BLaER1 treated with 17β-estradiol and CSF1 and Interleukin-3, amounts not matched to agents 10 nM and 100 nM (cell line): ENCODE measurements around the gene C1orf198.

Experiments
- H3K27ac ChIP-seq, 11 experiments: shearing (Covaris generic); formaldehyde crosslinking; 2 replicates each; pipeline ENCODE4 v1.8.1; 2022
- H3K27me3 ChIP-seq, 11 experiments: shearing (Covaris generic); formaldehyde crosslinking; 2 replicates each; pipeline ENCODE4 v1.8.1; 2022
- H3K36me3 ChIP-seq, 11 experiments: shearing (Covaris generic); formaldehyde crosslinking; 2 replicates each; pipeline ENCODE4 v1.8.1; 2022
- H3K4me1 ChIP-seq, 10 experiments: shearing (Covaris generic); formaldehyde crosslinking; 2 replicates each; pipeline ENCODE4 v1.8.1; 2022
- H3K4me2 ChIP-seq, 11 experiments: shearing (Covaris generic); formaldehyde crosslinking; 2 replicates each; pipeline ENCODE4 v1.8.1; 2022
- H3K4me3 ChIP-seq, 10 experiments: shearing (Covaris generic); formaldehyde crosslinking; 2 replicates each; pipeline ENCODE4 v1.8.1; 2022
- H3K9ac ChIP-seq, 11 experiments: shearing (Covaris generic); formaldehyde crosslinking; 2 replicates each; pipeline ENCODE4 v1.8.1; 2022
- H3K9me3 ChIP-seq, 11 experiments: shearing (Covaris generic); formaldehyde crosslinking; replicated peaks in 1 of 11; 2 replicates each; pipeline ENCODE4 v1.8.1; 2022
- H4K20me1 ChIP-seq, 11 experiments: shearing (Covaris generic); formaldehyde crosslinking; 2 replicates each; pipeline ENCODE4 v1.8.1; 2022
- Cebpa-rat ChIP-seq, 11 experiments: shearing (Covaris generic); IDR thresholded peaks; 2 replicates each; pipeline ENCODE4 v1.8.1; 2022

Gene C1orf198

DNA sequence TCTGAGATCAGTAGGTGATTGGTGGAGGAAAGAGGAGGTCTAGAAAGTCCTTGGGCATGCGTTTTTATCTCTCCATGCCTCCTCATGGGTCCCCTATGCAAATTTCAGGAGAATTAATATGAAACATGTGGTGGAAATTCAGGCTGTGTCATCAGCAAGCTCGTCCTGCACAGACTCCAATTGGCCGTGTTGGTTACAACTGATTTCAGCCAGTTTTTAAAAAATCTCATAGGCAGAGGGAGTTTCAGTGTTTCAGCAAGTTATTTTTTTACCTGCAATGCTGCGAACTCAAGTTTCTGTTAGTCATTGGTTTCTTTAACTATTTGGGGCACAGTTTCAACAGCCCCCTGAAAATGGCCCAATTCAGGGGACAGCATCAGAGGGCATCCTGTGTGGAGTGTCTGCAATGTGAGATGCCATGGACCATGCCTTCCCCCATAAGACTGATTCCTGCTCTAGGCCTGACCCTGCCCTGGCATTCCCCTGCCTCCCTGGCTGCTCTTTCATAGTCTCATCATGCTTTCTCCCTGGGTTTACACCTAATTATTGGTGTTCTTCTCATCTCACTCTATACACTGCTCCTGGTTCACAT, 59.9 kb downstream of the C1orf198 start:
- Histone ChIP-seq H3K36me3 (peaks cover 0 to 4% (median 0%) of the 10 kb centered on the region in 11 experiments; a peak in 1 of 22 replicates), H3K27ac (no peak overlapping the region), H3K4me3 (no peak overlapping the region), H4K20me1 (no peaks in the 10 kb centered on the region), H3K4me1 (peaks cover 0 to 4% (median 0%) of the 10 kb centered on the region in 10 experiments; a peak in 1 of 20 replicates), H3K9ac (no peak overlapping the region), H3K4me2 (no peak overlapping the region), H3K9me3 (peaks cover 21 to 42% (median 35%) of the 10 kb centered on the region in 11 experiments), H3K27me3 (no peaks in the 10 kb centered on the region)
- no peak for TF ChIP-seq Cebpa-rat (IDR thresholded peaks at IDR 0.05)

DNA sequence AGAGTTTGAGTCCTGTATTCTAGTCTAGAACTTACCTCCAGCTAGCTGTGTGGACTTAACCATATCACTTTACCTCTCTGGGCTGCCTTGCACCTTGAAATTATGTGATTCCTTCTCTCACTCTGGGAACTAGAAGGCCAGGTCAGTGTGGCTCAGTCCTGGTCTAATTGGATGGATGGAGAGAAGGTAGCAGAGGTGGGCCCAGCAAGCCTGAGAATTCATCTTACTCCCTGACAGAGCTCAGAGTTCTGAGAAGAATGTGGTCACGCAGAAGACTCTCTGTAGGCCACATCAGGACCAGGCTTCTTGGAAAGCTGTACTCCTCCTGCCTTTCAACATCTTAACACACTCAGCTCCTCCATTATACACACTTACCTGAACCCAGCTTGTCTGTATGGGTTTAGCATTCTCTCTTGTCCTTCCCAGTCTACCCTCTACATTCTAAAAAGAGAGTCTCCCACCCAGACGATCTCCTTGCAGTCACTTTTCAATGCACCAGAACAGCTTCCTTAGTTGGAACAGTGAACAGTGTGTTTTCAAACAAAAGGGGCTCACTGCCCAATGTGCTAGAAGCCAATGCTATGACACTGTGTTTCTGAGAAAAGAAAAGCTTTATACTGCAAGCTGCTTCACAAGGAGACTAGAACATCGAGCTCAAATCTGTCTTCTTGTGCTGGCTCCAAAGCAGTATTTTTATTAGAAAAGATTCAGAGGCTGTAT, 60.6 kb downstream of the C1orf198 start:
- H3K9ac ChIP-seq = no peak overlapping the region
- H3K4me1 ChIP-seq = peaks cover 0 to 4% (median 0%) of the 10 kb centered on the region in 10 experiments; a peak in 1 of 20 replicates
- H4K20me1 ChIP-seq = no peaks in the 10 kb centered on the region
- no peaks in the 10 kb centered on the region for H3K27me3 ChIP-seq
- H3K4me3 ChIP-seq = no peak overlapping the region
- H3K27ac ChIP-seq = no peak overlapping the region
- H3K4me2 ChIP-seq = no peak overlapping the region
- peaks cover 0 to 4% (median 0%) of the 10 kb centered on the region in 11 experiments; a peak in 1 of 22 replicates for H3K36me3 ChIP-seq
- H3K9me3 ChIP-seq = peaks cover 14 to 36% (median 29%) of the 10 kb centered on the region in 11 experiments
- TF ChIP-seq Cebpa-rat (IDR thresholded peaks at IDR 0.05) = no peak

DNA sequence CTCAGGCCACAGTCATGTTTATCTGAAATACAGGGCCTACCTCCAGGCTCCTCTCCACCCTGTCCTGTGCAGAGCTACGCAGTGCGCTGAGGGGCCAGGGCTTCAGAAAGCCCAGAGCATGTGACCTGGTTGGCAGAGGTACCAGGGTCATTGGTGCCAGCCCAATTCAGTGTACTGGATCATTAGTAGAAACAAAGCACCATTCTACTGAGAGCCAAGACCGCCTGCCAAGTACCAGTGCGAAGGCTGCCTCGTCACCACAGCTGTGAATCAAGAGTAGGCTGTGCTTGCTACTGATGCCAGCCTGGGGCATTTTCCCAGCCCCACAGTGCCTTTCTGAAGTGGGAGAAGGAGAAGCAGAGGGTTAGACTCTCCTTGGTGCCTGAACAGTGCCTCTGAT, 61.3 kb downstream of the C1orf198 start:
- H3K27me3 ChIP-seq = no peaks in the 10 kb centered on the region
- TF ChIP-seq Cebpa-rat (IDR thresholded peaks at IDR 0.05) = no peak
- no peak overlapping the region for H3K9ac ChIP-seq
- H3K36me3 ChIP-seq = peaks cover 0 to 4% (median 0%) of the 10 kb centered on the region in 11 experiments; a peak in 1 of 22 replicates
- no peak overlapping the region for H3K27ac ChIP-seq
- H4K20me1 ChIP-seq = no peaks in the 10 kb centered on the region
- H3K4me3 ChIP-seq = no peak overlapping the region
- peaks cover 0 to 4% (median 0%) of the 10 kb centered on the region in 10 experiments; a peak in 1 of 20 replicates for H3K4me1 ChIP-seq
- H3K9me3 ChIP-seq = peaks cover 7 to 29% (median 22%) of the 10 kb centered on the region in 11 experiments
- no peak overlapping the region for H3K4me2 ChIP-seq

DNA sequence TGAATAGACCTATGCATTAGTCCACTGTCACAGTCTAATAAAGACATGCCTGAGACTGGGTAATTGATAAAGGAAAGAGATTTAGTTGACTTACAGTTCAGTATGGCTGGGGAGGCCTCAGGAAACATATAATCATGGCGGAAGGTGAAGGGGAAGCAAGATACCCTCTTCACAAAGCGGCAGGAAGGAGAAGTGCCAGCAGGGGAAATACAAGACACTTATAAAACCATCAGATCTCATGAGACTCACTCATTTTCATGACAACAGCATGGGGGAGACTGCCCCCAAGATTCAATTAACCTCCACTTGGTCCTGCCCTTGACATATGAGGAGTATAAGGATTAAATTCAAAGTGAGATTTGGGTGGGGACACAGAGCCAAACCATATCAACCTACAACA, 61.8 kb downstream of the C1orf198 start:
- Histone ChIP-seq H3K4me1 (peaks cover 0 to 4% (median 0%) of the 10 kb centered on the region in 10 experiments; a peak in 1 of 20 replicates), H3K27ac (no peak overlapping the region), H3K4me2 (no peak overlapping the region), H4K20me1 (no peaks in the 10 kb centered on the region), H3K27me3 (no peaks in the 10 kb centered on the region), H3K36me3 (0 out of 22 replicates have a peak, but pooled peaks cover 0 to 4% (median 0%) of the 10 kb centered on the region in 11 experiments), H3K9ac (no peak overlapping the region), H3K9me3 (peaks cover 3 to 24% (median 17%) of the 10 kb centered on the region in 11 experiments; a peak in 20 of 22 replicates), H3K4me3 (no peak overlapping the region)
- TF ChIP-seq Cebpa-rat (IDR thresholded peaks at IDR 0.05) = no peak

DNA sequence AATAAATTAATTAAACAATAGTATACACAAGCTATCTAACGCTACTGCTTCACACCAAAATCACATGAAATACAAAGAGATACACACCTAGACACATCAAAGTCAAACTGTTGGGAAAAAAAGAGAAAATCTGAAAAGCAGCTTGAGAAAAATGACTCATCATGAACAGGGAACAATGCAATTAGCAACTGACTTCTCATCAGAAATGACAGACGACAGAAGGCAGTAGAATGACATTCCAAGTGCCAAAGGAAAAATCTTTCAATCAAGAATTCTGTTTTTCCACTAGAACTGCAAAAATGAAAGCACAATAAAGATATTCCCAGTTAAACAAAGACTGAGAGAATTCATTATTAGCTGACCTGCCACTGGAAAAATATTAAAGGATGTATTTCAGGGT, 63.9 kb downstream of the C1orf198 start:
- H3K4me1 ChIP-seq = peaks cover 0 to 4% (median 0%) of the 10 kb centered on the region in 10 experiments; a peak in 1 of 20 replicates
- no peaks in the 10 kb centered on the region for H3K27me3 ChIP-seq
- H3K9ac ChIP-seq = no peak overlapping the region
- peaks cover 0 to 14% (median 10%) of the 10 kb centered on the region in 11 experiments; a peak in 13 of 22 replicates for H3K9me3 ChIP-seq
- H3K4me3 ChIP-seq = no peak overlapping the region
- no peak overlapping the region for H3K4me2 ChIP-seq
- no peak for TF ChIP-seq Cebpa-rat (IDR thresholded peaks at IDR 0.05)
- H3K36me3 ChIP-seq = 0 out of 22 replicates have a peak, but pooled peaks cover 0 to 4% (median 0%) of the 10 kb centered on the region in 11 experiments
- H4K20me1 ChIP-seq = no peaks in the 10 kb centered on the region
- H3K27ac ChIP-seq = no peak overlapping the region

DNA sequence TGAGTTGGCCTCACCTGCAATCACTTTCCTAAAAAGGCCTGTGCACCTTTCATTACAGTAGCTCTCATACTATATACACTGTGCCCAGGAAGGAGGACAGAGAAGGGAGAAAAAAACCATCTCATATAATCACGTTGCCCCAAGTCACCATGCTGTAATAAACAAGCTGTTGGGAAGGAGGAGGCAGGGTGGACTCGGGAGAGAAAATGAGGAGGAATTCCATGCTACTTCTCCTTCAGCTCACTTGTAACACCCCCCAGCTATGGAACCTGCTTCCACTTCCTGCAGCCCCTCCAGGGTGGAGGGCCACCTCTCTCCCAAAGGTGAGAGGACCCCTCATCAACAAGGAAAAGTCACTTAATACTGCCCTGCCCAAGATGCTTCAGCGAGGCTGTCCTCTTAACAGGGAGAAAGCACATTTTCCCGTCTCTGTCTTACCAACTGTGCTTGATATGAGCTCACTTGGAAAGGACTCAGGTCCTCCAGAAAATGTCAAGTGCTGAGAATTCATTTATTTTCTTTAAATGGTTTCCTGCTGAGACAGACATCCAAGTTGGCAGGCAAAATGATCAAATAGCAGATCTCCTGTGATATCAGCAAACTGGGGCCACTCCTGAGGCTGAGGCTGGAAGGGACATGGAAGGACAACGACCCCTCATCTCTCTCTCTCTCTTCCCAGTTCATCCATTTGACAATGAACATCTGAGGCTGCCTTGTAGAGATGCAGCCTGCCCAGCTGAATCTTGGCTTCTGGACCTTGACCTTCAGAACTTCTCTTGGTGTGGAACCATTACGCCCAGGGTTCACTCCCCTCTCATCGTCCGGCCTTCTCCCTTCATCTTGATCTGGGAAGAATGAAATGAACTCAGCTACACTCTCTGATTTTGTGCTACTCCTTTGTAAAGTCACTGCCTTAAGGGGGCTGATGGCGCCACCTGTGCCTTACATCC, 67.2 kb downstream of the C1orf198 start:
- no peaks in the 10 kb centered on the region for H3K27me3 ChIP-seq
- no peak for TF ChIP-seq Cebpa-rat (IDR thresholded peaks at IDR 0.05)
- no peak overlapping the region for H3K27ac ChIP-seq
- H4K20me1 ChIP-seq = no peaks in the 10 kb centered on the region
- H3K36me3 ChIP-seq = no peaks in the 10 kb centered on the region
- peaks cover 0 to 11% (median 0%) of the 10 kb centered on the region in 10 experiments; a peak in 1 of 20 replicates for H3K4me1 ChIP-seq
- H3K4me3 ChIP-seq = no peak overlapping the region
- no peak overlapping the region for H3K9ac ChIP-seq
- peaks cover 0 to 2% (median 0%) of the 10 kb centered on the region in 11 experiments; a peak in 1 of 22 replicates for H3K9me3 ChIP-seq
- no peak overlapping the region for H3K4me2 ChIP-seq

DNA sequence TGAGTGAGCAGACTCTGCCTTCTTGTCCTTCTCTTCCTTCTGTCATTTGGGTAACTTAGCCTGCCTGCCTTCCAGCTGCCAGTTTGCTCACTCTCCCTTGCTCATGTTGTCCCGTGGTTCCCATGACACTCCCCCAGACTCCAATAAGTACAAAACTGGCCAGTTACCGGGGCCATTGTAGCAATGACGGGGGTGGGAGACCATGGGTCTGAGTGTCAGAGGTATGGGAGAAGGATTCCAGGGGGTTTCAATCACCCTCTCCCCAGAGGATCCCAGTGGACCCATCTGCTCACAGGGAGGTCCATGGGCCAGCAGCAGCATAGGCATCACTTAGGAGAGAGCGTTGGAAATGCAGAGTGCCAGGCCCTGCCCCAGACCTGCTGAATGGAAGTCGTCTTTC, 69.8 kb downstream of the C1orf198 start:
- Histone ChIP-seq H3K4me1 (peaks cover 0 to 8% (median 0%) of the 10 kb centered on the region in 10 experiments; a peak in 3 of 20 replicates), H3K9ac (no peak overlapping the region)
- TF ChIP-seq Cebpa-rat (IDR thresholded peaks at IDR 0.05) = no peak

DNA sequence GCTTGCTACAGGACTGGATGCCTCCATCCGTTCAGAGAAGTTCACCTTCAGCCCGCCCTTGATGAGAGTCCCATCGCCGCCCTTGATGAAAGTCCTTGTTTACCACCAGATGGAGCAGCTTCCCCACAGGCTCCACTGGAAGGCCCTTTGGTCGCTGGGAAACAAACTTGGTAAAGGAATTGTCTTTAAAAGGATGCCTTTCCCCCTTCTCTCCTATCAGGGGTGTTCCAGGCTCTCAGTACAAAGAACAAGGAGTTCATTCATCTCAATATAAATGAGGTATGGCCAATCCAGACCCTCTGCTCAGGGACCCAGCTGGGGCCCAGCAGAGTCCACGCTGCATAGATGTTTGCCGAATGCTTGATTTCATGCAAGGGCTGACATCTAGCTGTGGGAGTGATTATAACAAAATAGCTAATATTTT, 70.4 kb downstream of the C1orf198 start:
- H3K9me3 ChIP-seq = no peaks in the 10 kb centered on the region
- no peaks in the 10 kb centered on the region for H4K20me1 ChIP-seq
- 0 out of 22 replicates have a peak overlapping the region, but pooled peaks of 2 of the 11 experiments have one; percentile 1 to 17 for H3K4me2 ChIP-seq
- no peaks in the 10 kb centered on the region for H3K27me3 ChIP-seq
- H3K4me3 ChIP-seq = no peak overlapping the region
- H3K4me1 ChIP-seq = peaks cover 0 to 13% (median 2%) of the 10 kb centered on the region in 10 experiments; a peak in 14 of 20 replicates
- H3K27ac ChIP-seq = no peak overlapping the region
- TF ChIP-seq Cebpa-rat (IDR thresholded peaks at IDR 0.05) = no peak
- no peak overlapping the region for H3K9ac ChIP-seq
- no peaks in the 10 kb centered on the region for H3K36me3 ChIP-seq

More for the DNA sequence above, 69.8 kb downstream of the C1orf198 start:
- H3K9me3 ChIP-seq = no peaks in the 10 kb centered on the region
- no peaks in the 10 kb centered on the region for H3K27me3 ChIP-seq
- H4K20me1 ChIP-seq = no peaks in the 10 kb centered on the region
- no peak overlapping the region for H3K27ac ChIP-seq
- no peaks in the 10 kb centered on the region for H3K36me3 ChIP-seq
- H3K4me3 ChIP-seq = no peak overlapping the region
- H3K4me2 ChIP-seq = no peak overlapping the region
